GM12874 (cell line): ENCODE data around the gene PHKB.

Experiments
- TF ChIP-seq, protein P1 (sequence below): IDR thresholded peaks from 2 replicates; pipeline ENCODE4 v1.5.1; 2011; ENCODE audit warnings: low read depth, mild to moderate bottlenecking, control low read depth, low read length, moderate library complexity; ENCODE audit not compliant: insufficient read depth

The PHKB gene

DNA sequence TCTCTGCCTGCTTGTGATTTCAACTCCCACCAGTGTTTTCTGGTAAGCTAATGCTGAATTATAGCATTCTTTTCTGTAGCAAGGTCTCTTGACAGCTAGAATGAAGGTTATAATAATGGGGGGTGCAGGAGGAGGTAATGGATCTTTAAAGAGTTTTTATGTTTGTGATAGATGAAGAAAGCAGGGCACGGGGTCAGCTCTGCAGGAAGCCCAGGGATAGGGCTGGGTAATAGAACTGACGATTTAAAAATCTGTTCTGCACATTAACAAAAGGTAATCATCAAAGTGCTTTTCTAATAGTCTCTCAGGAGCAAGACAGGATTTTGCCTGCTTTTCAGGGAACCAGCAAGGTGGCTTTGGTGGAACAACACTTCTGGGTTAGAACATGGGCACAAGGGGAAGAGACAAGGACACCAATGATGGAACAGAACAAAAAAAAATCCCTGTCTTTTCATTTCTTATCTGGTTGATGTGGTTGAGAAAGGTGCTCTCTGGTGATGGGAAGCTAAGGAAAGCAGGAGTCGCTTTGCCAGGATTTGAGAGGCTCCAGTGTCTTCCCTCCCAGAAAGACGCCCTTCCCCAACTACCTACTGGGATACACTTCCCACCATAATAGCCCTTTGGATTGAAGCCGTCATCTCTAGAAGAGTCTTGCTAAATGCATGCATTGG, 263.1 kb downstream of the PHKB start:
- TF ChIP-seq, protein P1, sequence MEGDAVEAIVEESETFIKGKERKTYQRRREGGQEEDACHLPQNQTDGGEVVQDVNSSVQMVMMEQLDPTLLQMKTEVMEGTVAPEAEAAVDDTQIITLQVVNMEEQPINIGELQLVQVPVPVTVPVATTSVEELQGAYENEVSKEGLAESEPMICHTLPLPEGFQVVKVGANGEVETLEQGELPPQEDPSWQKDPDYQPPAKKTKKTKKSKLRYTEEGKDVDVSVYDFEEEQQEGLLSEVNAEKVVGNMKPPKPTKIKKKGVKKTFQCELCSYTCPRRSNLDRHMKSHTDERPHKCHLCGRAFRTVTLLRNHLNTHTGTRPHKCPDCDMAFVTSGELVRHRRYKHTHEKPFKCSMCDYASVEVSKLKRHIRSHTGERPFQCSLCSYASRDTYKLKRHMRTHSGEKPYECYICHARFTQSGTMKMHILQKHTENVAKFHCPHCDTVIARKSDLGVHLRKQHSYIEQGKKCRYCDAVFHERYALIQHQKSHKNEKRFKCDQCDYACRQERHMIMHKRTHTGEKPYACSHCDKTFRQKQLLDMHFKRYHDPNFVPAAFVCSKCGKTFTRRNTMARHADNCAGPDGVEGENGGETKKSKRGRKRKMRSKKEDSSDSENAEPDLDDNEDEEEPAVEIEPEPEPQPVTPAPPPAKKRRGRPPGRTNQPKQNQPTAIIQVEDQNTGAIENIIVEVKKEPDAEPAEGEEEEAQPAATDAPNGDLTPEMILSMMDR = no peak

DNA sequence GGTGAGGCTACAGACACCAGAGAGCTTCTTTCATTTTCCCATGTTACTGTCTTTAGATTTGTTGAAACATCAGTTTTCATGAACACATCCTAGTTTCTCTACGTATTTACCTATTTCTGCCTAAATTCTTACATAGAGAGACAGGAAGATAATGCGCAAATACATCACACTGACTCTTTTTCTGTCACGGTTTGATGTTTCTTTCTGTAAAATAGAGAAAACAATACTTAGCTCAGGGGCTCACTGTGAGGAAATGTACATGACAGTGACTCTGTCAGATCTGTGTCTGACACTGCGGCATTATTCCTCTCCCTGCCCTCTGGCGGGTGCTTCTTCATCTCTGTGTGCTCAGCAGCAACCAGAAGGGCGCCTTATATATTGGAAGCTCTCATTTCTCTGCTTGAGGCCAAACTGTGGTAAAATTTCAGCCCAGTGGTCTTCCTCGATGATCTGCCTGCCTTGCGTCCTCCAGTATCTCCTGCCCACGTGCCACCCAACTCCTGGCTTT, 264.1 kb downstream of the PHKB start:
- TF ChIP-seq, protein P1 = no peak

DNA sequence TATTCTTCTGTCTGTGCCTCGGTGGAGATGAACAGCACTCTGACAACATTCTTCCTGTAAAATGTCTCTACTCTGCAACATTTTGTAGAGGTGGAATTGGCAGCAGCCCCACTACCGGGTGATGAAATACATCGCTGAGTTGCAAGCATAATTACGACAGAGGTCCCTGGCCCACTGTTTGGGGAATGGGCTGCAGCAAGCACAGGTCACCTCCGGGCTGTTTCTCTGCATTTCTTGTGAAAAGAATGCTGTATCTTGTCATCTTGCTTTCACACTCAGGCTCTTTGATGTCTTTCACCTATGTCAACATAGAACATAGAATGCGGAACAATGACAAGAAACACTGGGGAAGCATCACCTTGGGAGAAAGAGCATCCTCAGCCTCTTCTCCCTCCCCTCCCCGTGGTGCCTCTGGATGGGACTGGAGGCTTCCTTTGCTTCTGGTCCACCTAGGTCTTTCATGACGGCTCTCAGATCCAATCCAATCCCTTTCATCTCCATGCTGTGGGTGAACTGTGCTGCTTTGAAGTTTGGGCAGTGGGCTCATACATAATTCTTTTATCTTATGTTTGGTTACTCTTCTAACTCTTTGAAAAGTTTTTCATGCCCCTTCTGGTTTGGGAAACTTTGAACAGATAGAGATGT, 265.0 kb downstream of the PHKB start:
- TF ChIP-seq, protein P1 = no peak

DNA sequence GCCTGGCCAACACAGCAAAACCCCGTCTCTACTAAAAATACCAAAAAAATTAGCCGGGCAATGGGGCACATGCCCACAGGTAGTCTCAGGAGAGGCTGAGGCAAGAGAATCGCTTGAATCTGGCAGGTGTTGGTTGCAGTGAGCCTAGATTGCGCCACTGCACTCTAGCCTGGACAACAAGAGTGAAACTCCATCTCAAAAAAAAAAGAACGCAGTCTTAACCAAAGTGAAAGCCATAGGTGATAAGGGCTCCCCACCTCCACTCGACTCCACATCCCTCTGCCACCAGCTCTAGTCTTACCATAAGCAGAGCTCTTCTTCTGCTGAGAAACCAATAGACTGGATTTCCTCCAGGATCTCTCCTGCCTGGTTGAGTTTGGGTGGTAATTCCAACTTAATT, 266.0 kb downstream of the PHKB start:
- TF ChIP-seq, protein P1 = no peak

DNA sequence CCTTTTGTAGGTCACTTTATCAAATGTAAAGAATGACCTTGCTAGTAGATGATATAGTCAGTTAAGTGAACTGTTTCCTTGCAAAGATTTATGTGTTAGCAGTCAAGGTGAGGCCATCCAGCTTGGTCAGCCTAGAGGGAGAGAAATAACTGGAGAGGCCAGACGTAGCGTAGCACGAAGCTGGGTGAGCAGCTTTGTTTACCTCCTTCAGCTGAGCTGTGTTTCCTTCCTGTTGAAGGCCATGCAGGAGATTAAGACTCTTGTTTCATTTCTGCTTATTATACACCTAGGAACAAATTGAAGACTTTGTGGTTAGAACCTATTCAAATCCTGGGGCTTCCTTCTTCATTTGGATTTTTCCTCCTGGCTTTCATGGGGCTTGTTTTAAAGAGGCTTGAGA, 267.1 kb downstream of the PHKB start:
- TF ChIP-seq, protein P1 = no peak

DNA sequence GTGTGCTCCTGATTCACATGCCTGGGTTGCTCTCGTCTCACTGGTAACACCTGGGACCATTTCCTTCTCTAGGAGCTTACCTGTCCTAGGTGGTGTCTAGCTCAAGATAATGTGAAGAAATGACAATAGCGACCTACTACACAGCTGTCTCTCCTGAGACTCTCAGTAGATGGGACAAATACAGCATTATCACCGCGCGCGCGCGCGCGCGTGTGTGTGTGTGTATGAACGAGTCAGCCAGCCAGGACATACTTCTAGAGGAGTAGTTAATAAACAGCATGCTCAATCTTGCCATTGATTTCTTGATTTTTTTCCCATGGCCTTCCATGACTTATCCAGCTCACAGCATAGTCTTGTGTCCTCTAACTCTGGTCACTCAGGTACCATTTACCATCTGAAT, 268.6 kb downstream of the PHKB start:
- TF ChIP-seq, protein P1 = no peak

DNA sequence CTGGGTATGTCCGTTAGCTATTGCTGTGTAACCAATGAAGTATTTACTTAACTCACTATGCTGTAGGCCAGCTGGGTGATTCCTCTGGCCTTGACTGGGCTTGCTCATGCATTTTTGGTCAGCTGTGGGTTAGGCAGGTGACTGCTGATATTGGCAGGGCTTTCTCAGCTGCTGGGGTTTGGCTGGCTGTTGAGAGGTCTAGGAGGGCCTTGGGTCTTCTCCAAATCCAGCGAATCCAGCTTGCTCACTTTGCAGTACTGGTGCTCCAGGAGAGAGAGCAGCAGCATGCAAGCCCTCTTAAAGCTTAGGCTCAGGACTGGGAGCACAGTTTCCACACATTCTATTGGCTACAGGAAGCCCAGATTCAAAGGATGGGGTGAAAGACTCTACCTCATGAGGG, 270.1 kb downstream of the PHKB start:
- TF ChIP-seq, protein P1 = no peak
